ENCODE measurements around the gene NR3C2. TPM values are rescaled to one million over a fixed set of nuclear protein-coding genes. Genes with fewer than 3 reads are reported as not detected.

NR3C2 gene
- polyA plus RNA-seq, 3 donors: 0.09 to 0.27 (median 0.20) TPM

GRCh38 chr4:148300877-148301276 lies 141.3 kb downstream of the NR3C2 start:
- H3K27me3 Mint-ChIP-seq (ENCODE audit: low read depth in 3 of 3): peaks cover 0 to 1% (median 0%) of the 10 kb centered on the region in 3 donors
- WGBS (ENCODE audit: insufficient coverage): 91% methylated on average over 1 of the region's 1 CpG

DNA sequence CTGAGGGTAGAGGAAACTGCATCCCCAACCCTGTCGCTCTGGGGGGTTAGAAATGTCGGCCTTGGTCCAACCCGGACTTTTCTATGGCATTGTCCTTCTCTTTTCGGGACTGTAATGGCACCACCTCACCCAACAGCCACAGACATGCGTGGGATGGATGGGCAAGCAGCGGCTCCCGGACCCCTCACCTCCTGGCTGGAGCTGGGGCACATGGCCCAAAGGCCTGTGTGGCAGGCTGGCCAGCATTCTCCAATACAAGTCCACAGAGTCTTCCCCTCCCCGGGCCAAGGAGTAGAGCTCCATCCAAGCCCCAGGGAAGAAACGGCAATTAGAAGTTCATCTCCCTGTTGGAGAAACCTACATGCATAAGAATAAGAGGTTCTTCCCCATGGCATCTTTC lies 142.9 kb downstream of the NR3C2 start:
- H3K9ac ChIP-seq (ENCODE audit: insufficient read depth, low read length, poor library complexity, severe bottlenecking): no peak overlapping the region
- intact Hi-C loops (cut with micrococcal nuclease): no loop called here
- H3K4me1 ChIP-seq (ENCODE audit: control insufficient read depth in 1 of 2, insufficient read depth in 2 of 2, low read length in 2 of 2): no peaks in the 10 kb centered on the region
- 97% methylated on average over 7 of the region's 9 CpGs for WGBS (ENCODE audit: insufficient coverage)
- no peak overlapping the region for H3K4me2 ChIP-seq (replicated peaks; ENCODE audit: extremely low read depth, low read length, poor library complexity, severe bottlenecking)
- Mint-ChIP-seq H3K27me3 (ENCODE audit: low read depth in 3 of 3) (peaks cover 0 to 1% (median 0%) of the 10 kb centered on the region in 3 donors), H3K4me3 (no peak overlapping the region), H3K27ac (no peak overlapping the region), H3K4me1 (no peaks in the 10 kb centered on the region), H3K36me3 (no peaks in the 10 kb centered on the region), H3K9me3 (peaks cover 4 to 23% (median 10%) of the 10 kb centered on the region in 7 donors)
- no peak for DNase-seq
- no peak overlapping the region for H2AFZ ChIP-seq (ENCODE audit: insufficient read depth, low read depth, low read length, poor library complexity, severe bottlenecking)
- no peaks in the 10 kb centered on the region for H4K20me1 ChIP-seq (ENCODE audit: insufficient read depth, low read length)
- no peak for TF ChIP-seq CTCF (IDR thresholded peaks at IDR 0.05)
- H3K79me2 ChIP-seq (ENCODE audit: insufficient read depth, low read length): no peaks in the 10 kb centered on the region
- H3K9me3 ChIP-seq (replicated peaks in 1 of 2; ENCODE audit: control insufficient read depth in 1 of 2, insufficient read depth in 1 of 2, low read length in 2 of 2): peaks cover 13 to 18% of the 10 kb centered on the region in 2 donors
- no peak overlapping the region for H3K4me3 ChIP-seq (replicated peaks in 1 of 3; ENCODE audit: low read depth in 2 of 3, low read length in 3 of 3)
- H3K27ac ChIP-seq (ENCODE audit: low read depth in 1 of 2, low read length in 2 of 2): no peak overlapping the region
- H3K36me3 ChIP-seq (replicated peaks in 1 of 2; ENCODE audit: control insufficient read depth in 1 of 2, insufficient read depth in 2 of 2, low read length in 2 of 2): no peaks in the 10 kb centered on the region
- no peaks in the 10 kb centered on the region for H3K27me3 ChIP-seq (ENCODE audit: control insufficient read depth in 2 of 2, insufficient read depth in 2 of 2, low read length in 2 of 2)

More at GRCh38 chr4:148300877-148301276, 141.3 kb downstream of the NR3C2 start:
- no peaks in the 10 kb centered on the region for H3K36me3 Mint-ChIP-seq
- intact Hi-C loops (cut with micrococcal nuclease): no loop called here
- H3K9me3 ChIP-seq (replicated peaks in 1 of 2; ENCODE audit: control insufficient read depth in 1 of 2, insufficient read depth in 1 of 2, low read length in 2 of 2): peaks cover 13 to 22% of the 10 kb centered on the region in 2 donors
- no peak for TF ChIP-seq CTCF (IDR thresholded peaks at IDR 0.05)
- no peaks in the 10 kb centered on the region for H3K4me1 ChIP-seq (ENCODE audit: control insufficient read depth in 1 of 2, insufficient read depth in 2 of 2, low read length in 2 of 2)
- no peak overlapping the region for H3K27ac Mint-ChIP-seq
- no peak overlapping the region for H2AFZ ChIP-seq (ENCODE audit: insufficient read depth, low read depth, low read length, poor library complexity, severe bottlenecking)
- no peaks in the 10 kb centered on the region for H3K36me3 ChIP-seq (replicated peaks in 1 of 2; ENCODE audit: control insufficient read depth in 1 of 2, insufficient read depth in 2 of 2, low read length in 2 of 2)
- H3K9ac ChIP-seq (ENCODE audit: insufficient read depth, low read length, poor library complexity, severe bottlenecking): no peak overlapping the region
- no peak overlapping the region for H3K4me3 ChIP-seq (replicated peaks in 1 of 3; ENCODE audit: low read depth in 2 of 3, low read length in 3 of 3)
- H3K79me2 ChIP-seq (ENCODE audit: insufficient read depth, low read length): no peaks in the 10 kb centered on the region
- no peak overlapping the region for H3K4me3 Mint-ChIP-seq
- no peaks in the 10 kb centered on the region for H3K27me3 ChIP-seq (ENCODE audit: control insufficient read depth in 2 of 2, insufficient read depth in 2 of 2, low read length in 2 of 2)
- no peak for DNase-seq
- no peak overlapping the region for H3K4me2 ChIP-seq (replicated peaks; ENCODE audit: extremely low read depth, low read length, poor library complexity, severe bottlenecking)
- H3K4me1 Mint-ChIP-seq: no peaks in the 10 kb centered on the region
- no peak overlapping the region for H3K27ac ChIP-seq (ENCODE audit: low read depth in 1 of 2, low read length in 2 of 2)
- H3K9me3 Mint-ChIP-seq: peaks cover 4 to 24% (median 10%) of the 10 kb centered on the region in 7 donors
- H4K20me1 ChIP-seq (ENCODE audit: insufficient read depth, low read length): no peaks in the 10 kb centered on the region
